GM13976 (cell line): Measurements from ENCODE around the gene ALK.
"Not testable (repeated sequence)": the region's sequence is repeated elsewhere in the genome, so short reads cannot be mapped to it uniquely, and the experiment has no call there.

Experiments
- DNase-seq: peaks from one replicate; pipeline ENCODE4 v3.0.0; 2012; ENCODE audit warnings: low spot score
- in situ Hi-C: fragments of 300-500 bp; cut with MboI; formaldehyde crosslinking; loops from one replicate; pipeline ENCODE4 v1.12.0; 2022; ENCODE audit warnings: low sequenced_read_pairs, mixed read lengths, inconsistent platforms; ENCODE audit not compliant: unreplicated experiment
- TF ChIP-seq, protein P1 (sequence below): IDR thresholded peaks from 2 replicates; pipeline ENCODE4 v1.5.1; 2012; ENCODE audit warnings: borderline replicate concordance, mild to moderate bottlenecking; ENCODE audit not compliant: insufficient read depth; ENCODE audit errors: extremely low read depth, missing control alignments, control extremely low read depth

Gene ALK

DNA sequence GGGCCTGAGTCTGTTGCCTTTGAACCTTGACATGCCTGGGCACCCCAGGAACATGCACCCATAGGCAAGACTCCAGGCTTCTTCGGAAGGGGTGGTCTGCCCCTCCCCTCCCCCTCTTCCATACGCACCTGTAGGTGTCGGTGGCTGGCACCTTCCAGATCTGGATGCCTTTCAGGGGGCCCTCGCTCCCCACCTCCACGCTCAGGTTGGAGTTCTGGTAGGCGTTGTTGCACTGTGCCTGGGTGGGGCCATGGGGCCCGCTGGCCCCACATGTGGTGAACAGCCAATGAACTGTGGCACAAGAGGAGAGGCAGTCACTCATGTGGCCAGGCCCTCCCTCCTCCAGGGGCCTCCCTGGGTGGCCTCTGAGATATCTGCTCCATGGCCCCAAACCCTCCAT is 670.4 kb downstream of the ALK start:
- TF ChIP-seq, protein P1, sequence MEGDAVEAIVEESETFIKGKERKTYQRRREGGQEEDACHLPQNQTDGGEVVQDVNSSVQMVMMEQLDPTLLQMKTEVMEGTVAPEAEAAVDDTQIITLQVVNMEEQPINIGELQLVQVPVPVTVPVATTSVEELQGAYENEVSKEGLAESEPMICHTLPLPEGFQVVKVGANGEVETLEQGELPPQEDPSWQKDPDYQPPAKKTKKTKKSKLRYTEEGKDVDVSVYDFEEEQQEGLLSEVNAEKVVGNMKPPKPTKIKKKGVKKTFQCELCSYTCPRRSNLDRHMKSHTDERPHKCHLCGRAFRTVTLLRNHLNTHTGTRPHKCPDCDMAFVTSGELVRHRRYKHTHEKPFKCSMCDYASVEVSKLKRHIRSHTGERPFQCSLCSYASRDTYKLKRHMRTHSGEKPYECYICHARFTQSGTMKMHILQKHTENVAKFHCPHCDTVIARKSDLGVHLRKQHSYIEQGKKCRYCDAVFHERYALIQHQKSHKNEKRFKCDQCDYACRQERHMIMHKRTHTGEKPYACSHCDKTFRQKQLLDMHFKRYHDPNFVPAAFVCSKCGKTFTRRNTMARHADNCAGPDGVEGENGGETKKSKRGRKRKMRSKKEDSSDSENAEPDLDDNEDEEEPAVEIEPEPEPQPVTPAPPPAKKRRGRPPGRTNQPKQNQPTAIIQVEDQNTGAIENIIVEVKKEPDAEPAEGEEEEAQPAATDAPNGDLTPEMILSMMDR, result no peak
- DNase-seq, result no peak
- in situ Hi-C loops, result no loop called here

DNA sequence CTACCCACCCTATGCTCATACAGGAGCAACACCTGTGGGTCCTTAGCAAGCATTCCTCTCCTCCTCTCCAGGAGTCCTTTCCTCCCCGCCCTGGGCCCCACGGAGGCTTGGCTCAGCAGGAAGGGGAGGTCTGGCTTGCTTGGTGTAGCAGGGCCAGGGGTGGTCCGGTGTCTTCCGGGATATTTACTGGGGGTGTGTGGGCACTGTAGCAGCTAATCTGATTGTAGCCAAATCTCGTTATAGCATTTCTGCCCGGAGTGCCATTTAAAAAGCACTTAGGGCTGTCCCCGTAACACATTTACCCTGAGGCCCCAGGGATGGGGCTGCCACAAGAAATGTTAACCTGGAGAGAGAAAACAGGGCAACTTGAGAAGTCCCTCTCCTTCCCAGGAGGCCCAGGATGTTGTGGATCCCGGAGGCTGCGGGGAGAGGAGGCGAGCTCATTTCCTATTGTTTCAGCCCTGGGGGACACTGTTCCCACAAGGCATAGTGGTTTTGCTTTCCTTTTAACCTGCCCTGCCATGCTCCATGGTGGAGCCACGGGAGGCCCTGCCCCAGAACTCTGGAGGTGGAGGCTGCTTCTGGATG is 671.6 kb downstream of the ALK start:
- no peak for DNase-seq
- in situ Hi-C loops, result no loop called here
- TF ChIP-seq, protein P1, result no peak

DNA sequence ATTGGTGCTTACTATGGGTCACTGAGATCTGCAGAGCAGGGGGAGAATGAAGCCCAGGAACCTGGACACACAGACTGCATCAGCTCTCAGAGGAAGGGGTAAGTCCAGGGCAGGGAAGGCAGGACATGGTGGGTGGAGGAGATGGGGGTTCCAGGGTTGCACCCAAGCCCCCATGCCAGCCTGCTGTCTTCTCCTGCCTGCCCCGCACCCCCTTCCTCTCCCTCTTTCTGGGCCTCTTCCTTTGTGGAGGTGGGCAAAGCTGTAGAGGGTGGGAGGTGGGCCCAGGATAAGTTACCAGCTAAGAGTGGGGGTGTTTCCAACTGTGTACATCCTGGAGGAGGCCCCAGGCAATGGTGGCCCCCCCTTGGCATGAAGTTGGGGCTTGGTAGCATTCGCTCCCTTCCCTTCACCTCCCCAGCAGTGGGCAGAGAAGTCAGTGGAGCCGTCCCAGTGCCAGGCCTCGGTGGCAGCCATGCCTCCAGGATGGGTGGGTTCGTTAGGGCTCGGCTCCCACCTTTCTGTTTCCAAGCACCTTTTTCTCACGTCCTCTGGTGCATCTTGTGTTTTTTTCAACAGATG is 674.0 kb downstream of the ALK start:
- in situ Hi-C loops, result no loop called here
- TF ChIP-seq, protein P1, result no peak
- DNase-seq, result peak; percentile 35

DNA sequence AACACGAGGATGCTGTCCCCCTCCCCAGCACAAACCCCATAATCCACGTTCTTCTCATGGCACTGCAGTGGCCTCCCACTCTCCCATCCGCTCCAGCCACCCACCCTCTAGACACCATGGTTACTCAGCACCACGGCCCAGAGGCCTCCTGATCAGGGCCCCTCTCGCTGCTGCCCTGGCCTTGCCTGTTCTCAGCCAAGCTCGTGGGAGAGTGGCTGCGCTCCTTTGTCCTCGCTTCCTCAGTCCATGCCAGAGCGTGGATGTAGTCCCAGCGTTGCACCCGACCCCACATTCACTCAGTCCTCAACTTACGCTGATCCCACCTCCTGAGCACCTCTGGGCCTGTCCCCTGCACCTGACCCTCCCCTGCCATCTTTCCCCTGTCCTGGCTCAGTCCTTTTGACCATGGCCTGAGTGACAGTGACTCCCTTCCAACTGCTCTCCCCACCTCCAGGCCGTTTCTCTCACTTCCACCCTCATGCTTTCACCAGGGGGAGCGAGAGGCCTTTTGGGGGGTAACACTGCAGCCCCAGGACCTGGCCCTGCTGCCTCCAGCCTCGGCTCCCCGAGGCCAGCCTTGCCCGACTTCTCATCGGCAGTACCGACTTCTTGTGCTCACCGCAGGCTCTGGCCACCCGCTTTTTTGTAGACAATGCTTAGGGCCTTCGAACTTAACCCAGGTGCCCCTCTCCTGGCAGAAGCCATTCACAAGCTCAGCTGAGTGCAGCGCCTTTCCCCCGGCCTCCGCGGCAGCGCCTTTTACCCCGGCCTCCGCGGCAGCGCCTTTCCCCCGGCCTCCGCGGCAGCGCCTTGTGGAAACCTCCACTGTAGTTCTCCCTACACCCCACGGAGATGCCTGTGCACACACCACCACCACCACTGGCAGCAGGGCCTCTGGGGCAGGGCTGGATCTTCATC is 674.7 kb downstream of the ALK start:
- peak; percentile 44 for DNase-seq
- TF ChIP-seq, protein P1, result no peak
- in situ Hi-C loops, result no loop called here

DNA sequence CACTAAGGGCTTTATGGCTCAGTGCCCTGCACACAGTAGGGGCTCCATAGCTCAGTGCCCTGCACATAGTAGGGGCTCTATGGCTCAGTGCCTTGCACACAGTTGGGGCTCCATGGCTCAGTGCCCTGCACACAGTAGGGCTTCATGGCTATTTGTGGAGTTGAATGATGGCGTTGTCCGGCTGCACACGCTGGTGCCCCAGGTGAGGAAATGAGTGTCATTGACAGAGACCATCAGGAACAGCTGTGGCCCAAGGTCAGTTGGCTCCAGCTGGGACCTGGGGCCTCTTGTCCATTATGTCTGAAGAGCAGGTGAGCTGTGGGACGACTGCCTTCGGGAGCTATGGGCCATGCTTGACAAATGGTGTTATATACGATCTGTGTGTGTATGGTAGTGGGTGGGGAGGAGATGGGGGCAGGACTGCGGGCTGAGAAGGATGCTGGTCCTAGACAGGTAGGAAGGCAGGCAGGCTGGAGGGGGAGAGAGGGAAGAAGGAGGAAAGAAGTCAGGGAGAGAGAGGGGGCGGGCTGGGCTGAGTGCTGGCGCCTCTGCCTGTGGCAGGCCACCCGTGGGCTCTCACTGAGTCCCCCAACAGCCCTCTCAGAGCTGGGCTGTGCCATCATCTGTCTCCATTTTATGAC is 675.5 kb downstream of the ALK start:
- in situ Hi-C loops, result no loop called here
- TF ChIP-seq, protein P1, result no peak
- DNase-seq, result peak; percentile 41

DNA sequence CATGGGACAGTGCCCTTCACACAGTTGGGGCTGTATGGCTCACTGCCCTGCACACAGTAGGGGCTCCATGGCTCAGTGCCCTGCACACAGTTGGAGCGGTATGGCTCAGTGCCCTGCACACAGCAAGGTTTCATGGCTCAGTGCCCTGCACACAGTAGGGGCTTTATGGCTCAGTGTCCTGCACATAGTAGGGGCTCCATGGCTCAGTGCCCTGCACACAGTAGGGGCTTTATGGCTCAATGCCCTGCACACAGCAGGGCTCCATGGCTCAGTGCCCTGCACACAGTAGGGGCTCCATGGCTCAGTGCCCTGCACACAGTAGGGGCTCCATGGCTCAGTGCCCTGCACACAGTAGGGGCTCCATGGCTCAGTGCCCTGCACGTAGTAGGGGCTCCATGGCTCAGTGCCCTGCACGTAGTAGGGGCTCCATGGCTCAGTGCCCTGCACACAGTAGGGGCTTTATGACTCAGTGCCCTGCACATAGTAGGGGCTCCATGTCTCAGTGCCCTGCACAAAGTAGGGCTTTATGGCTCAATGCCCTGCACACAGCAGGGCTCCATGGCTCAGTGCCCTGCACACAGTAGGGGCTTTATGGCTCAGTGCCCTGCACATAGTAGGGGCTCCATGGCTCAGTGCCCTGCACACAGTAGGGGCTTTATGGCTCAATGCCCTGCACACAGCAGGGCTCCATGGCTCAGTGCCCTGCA is 676.2 kb downstream of the ALK start:
- in situ Hi-C loops, DNase-seq: not testable (repeated sequence)
